K562 (cell line): ENCODE data around the gene MAN1A1. TPM values are rescaled to one million over a fixed set of nuclear protein-coding genes. Genes with fewer than 3 reads are reported as not detected.

Source experiments
- ARID4B ChIP-seq: sonication (generic); formaldehyde crosslinking; IDR thresholded peaks from 2 replicates; pipeline ENCODE4 v1.8.0; 2022; ENCODE audit warnings: mild to moderate bottlenecking, missing genetic modification reagents
- BACH1 ChIP-seq: fragments of 200-800 bp; sonication (Bioruptor generic); IDR thresholded peaks from 2 replicates; pipeline ENCODE4 v1.6.1; 2016; ENCODE audit warnings: missing genetic modification characterization, missing compliant biosample characterization
- CEBPZ ChIP-seq: fragments of 150-350 bp; IDR thresholded peaks from 2 replicates; pipeline ENCODE4 v1.6.1; 2014; ENCODE audit warnings: low read depth, mild to moderate bottlenecking, low read length, borderline replicate concordance
- EZH2 ChIP-seq: IDR thresholded peaks from 2 replicates; pipeline ENCODE4 v1.6.1; 2012; ENCODE audit warnings: low read depth, mild to moderate bottlenecking, inconsistent platforms, low read length, borderline replicate concordance
- FOXP4 ChIP-seq: sonication (generic); formaldehyde crosslinking; IDR thresholded peaks from 2 replicates; pipeline ENCODE4 v1.8.0; 2022; ENCODE audit warnings: mild to moderate bottlenecking, missing genetic modification reagents, borderline replicate concordance
- GATAD2B ChIP-seq: fragments of 450-650 bp; IDR thresholded peaks from 2 replicates; pipeline ENCODE4 v1.6.1; 2017; ENCODE audit warnings: mild to moderate bottlenecking, borderline replicate concordance
- HDAC6 ChIP-seq: IDR thresholded peaks from 2 replicates; pipeline ENCODE4 v1.6.1; 2012; ENCODE audit warnings: low read depth, mild to moderate bottlenecking, control low read depth, inconsistent platforms, low read length, moderate library complexity
- PCBP2 ChIP-seq: fragments of 200-400 bp; formaldehyde crosslinking; IDR thresholded peaks from 2 replicates; pipeline ENCODE4 v1.6.1; 2018; ENCODE audit warnings: low read length, low read depth, mild to moderate bottlenecking, moderate library complexity; ENCODE audit not compliant: poor library complexity, severe bottlenecking
- PYGO2 ChIP-seq: fragments of 450-650 bp; IDR thresholded peaks from 2 replicates; pipeline ENCODE4 v1.6.1; 2016; ENCODE audit warnings: mild to moderate bottlenecking, missing genetic modification characterization, moderate library complexity, missing compliant biosample characterization
- TFAP4 ChIP-seq: sonication (generic); formaldehyde crosslinking; IDR thresholded peaks from 2 replicates; pipeline ENCODE4 v1.8.0; 2022; ENCODE audit warnings: missing genetic modification reagents, mild to moderate bottlenecking, moderate library complexity, borderline replicate concordance
- ZNF398 ChIP-seq: fragments of 250-450 bp; sonication (Bioruptor Pico); IDR thresholded peaks from 2 replicates; pipeline ENCODE4 v1.8.0; 2021; ENCODE audit warnings: moderate library complexity, mild to moderate bottlenecking, inconsistent platforms
- ZNF511 ChIP-seq: sonication (generic); formaldehyde crosslinking; IDR thresholded peaks from 2 replicates; pipeline ENCODE4 v1.8.0; 2022; ENCODE audit warnings: mild to moderate bottlenecking, missing genetic modification reagents
- polyA plus RNA-seq, 8 experiments: library from polyadenylated mRNA; depleted of rRNA in 4 of 8; stranded (reverse) in 5 of 8; unstranded in 3 of 8; fragments of >200 nt; fragmentation: Nextera tagmentation in 2 of 8; fragmentation: Illumina TruSeq in 1 of 8; extraction: Ambion mirVana in 2 of 8; extraction: Trizol in 1 of 8; gene quantifications; 2 replicates each; pipeline versions ENCODE4 v1.2.1 to v1.2.3, GENCODE V29; 2011 to 2014; ENCODE audit warnings: inconsistent platforms in 1 of 8, missing spikeins in 1 of 8
- total RNA-seq, 7 experiments: library from RNA; depleted of rRNA in 6 of 7; stranded (reverse); fragments of >200 nt in 6 of 7; fragmentation: Illumina TruSeq in 2 of 7; extraction: Trizol in 2 of 7; gene quantifications; 2 replicates each; pipeline versions ENCODE4 v1.2.1 to v1.2.3, GENCODE V29; 2011 to 2021; ENCODE audit warnings: low replicate concordance in 1 of 7

MAN1A1 gene
- total and polyA plus RNA-seq, 9 of the 15 experiments (the other 6 are each of a cell fraction or from before 2014, with no cell fraction given): 24.5 to 78.4 (median 59.7) TPM

GRCh38 chr6:119324718-119325117 lies 24.8 kb downstream of the MAN1A1 start (continued):
- no peak for TF ChIP-seq HDAC6
- TF ChIP-seq ZNF398: no peak
- no peak for TF ChIP-seq PCBP2
- no peak for TF ChIP-seq PYGO2
- TF ChIP-seq BACH1 (tag): no peak
- TF ChIP-seq ZNF511: no peak
- TF ChIP-seq FOXP4: no peak
- no peak for TF ChIP-seq TFAP4 (CRISPR knock-in tag)
- TF ChIP-seq EZH2: no peak
- TF ChIP-seq GATAD2B: no peak
- TF ChIP-seq ARID4B: no peak
- no peak for TF ChIP-seq CEBPZ
